DMS53 treated with DMSO at 0.1 percent for 48 hours (cell line): ENCODE data around the gene IP6K3.

Experiments
- DNase-seq: peaks from one replicate; lab custom pipeline; 2025; ENCODE audit not compliant: unreplicated experiment; lab: John Stamatoyannopoulos, UW

The IP6K3 gene

DNA sequence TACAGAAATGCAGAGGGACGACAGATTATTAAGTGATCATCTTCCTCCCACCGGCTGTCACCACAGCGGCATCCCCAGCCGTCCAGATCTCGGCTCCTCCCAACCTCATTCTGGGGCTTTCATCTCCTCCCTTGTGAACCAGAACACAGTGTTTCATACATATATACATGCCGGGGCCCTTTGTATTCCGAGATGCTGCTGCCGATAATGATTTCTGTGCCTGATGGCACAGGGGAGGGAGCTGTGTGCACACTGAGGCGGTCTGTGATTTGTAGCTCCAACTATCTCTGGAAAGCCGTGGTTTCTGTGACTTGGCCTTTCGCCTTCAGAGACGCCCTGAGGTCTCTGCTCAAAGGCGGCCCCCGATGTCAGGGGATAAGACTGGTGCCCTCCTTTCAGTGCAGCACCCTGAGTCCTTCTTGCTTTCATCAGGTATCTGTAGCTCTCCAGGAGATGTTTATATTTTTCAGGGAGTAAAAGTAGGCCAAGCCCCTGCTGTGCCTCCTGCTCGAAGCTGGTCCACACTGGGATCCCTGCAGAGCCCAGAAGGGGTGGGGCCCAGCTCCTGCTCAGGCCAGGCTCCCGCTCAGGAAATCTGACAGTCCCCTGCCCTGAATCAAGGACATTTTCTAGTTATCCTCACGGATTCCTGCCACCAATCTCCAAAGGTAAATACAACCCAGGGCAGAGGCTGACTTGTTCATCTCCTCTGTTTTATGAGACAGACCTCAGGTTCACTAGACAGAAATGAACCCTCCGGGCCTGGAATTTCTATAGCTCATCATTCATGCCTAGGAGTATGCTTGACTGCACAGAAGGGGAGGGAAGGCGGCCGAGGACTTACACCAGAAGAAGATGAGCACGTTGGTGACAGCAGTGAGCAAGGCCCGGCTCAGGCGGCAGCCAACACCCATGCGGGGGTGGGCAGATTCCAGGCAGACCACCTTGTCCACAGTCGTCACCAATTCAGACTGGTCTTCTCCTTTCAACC, 31.0 kb upstream of the IP6K3 start:
- DNase-seq = no peak

GRCh38 chr6:33776764-33777163, 30.1 kb upstream of the IP6K3 start:
- DNase-seq = no peak

DNA sequence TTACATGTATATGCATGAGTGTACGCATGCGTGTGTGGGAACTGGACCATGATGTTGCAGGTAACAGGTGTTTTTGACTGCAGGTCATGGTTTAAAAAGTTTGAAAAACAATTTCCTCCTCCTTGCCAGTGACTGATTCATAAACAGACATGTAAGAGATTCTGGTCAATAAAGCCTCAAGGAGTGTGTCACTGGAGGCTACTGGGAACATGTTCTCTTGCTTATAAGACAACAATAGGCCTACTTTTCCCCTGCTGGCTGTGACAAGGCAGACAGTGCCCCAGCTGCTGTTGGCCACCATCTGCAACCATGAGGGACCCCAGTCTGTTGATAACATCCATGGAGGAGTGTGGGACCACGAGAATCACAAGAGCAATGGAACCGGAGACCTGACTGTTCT, 29.5 kb upstream of the IP6K3 start:
- no peak for DNase-seq

DNA sequence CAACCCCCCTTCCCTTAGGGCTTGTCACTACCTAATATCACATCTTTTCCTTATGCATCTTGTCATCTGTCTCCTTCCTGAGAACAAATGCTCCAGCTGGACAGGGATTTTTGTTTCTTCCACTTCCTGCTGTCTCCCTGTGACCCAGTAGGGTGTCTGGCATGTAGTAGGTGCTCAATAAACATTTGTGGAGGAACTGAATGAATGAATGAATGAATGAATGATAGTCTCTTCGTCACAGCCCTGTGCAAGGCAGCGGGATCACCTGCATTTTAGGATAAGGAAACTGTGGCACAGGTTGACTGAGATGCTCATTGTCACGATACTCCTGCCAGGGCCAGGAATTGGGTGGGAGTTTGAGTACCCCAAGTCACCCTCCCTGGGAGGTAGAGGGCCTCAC, 28.1 kb upstream of the IP6K3 start:
- DNase-seq = no peak

DNA sequence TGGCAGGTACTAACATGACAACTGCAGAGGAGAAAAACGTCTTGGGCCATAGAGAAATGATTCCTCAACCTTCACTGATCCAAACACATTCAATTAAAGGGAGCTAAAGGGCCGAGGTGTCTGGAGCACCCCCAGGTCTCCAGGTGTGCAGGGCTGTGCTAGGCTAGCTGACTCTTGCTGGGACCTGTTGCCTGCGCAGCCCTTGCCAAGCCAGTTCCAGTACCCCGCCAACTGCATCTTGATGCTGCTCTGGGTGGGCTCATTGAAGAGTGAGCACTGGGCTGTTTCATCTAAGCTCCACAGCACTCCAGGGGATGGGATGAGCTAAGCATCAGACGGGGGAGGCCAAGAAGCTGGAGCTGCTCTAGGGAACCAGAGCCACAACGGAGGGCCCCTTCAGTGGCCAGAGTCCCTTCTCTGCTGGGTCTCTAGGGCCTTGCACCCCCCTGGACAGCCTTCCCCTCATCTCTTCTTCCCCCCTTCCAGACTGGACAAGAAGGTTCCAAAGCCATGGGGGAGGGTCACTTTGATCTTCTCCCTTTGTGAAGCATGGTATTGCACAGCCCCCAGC, 26.3 kb upstream of the IP6K3 start:
- no peak for DNase-seq

GRCh38 chr6:33772082-33772830, 25.6 kb upstream of the IP6K3 start:
- DNase-seq = no peak

- DNase-seq = peak; percentile 67
Observed at GRCh38 chr6:33771146-33772081, 24.7 kb upstream of the IP6K3 start.

DNA sequence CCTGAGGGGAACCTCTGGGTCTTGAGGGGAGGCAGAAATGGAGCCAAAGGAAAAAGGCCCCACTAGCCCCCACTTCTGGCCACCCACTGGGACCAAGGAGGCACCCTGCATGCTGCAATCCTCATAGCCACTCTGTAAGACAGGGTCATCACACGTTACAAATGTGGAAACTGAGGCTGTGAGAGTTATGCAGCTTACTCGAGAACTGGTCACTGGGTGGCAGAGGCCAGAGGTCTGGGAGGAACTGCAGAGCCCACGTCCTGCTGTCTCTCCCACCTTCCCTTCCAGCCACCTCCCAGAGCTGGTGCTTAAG, 24.1 kb upstream of the IP6K3 start:
- no peak for DNase-seq

GRCh38 chr6:33770124-33770832, 23.6 kb upstream of the IP6K3 start:
- no peak for DNase-seq

DNA sequence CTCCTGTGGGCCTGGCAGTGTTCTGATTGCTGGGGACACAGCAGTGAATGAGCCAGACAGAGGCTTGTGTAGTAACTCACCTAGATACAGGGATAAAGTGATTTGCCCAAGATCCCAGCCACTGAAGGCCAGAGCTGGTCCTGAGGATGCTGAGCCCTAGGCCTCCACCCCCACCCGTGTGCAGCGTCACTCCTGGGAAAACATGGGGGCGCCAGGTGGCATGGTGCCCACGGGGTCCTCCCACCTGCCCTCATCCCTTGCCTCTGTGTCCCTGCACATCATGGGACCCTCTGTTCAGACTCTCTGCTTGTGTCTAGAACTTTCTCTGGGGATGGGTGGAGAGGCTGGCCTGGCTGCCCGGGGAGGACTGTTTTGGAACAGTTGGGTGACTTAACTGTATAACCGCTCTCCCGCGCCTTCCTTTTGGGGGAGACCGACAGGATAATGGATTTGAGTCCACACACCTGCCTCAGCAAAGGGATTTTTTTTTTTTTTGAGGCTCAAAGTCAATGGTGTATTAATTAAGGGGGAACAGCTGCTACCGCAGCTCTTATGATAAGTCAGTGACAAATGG, 22.6 kb upstream of the IP6K3 start:
- DNase-seq = no peak

DNA sequence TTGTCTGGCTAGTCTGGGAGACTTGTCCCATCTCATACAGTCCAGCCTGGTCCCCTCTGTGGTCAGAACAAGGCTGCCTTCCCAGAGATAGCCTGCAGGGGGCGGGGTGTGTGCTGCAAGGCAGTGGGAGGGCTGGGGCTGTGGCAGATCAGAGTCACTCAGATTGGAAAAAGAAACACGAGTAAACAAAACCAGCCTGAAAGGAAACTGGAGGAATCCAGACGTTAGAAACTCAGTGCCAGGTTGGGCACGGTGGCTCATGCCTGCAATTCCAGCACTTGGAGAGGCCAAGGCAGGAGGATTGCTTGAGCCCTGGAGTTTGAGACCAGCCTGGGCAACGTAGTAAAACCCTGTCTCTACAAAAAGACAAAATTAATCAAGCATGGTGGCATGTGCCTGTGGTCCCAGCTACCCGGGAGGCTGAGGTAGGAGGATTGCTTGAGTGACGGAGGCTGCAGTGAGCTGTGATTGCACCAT, 22.0 kb upstream of the IP6K3 start:
- DNase-seq = peak; percentile 51

- DNase-seq = no peak
Observed at GRCh38 chr6:33766921-33767907, 20.5 kb upstream of the IP6K3 start.

- no peak for DNase-seq
Observed at GRCh38 chr6:33765368-33765767, 18.7 kb upstream of the IP6K3 start.

DNA sequence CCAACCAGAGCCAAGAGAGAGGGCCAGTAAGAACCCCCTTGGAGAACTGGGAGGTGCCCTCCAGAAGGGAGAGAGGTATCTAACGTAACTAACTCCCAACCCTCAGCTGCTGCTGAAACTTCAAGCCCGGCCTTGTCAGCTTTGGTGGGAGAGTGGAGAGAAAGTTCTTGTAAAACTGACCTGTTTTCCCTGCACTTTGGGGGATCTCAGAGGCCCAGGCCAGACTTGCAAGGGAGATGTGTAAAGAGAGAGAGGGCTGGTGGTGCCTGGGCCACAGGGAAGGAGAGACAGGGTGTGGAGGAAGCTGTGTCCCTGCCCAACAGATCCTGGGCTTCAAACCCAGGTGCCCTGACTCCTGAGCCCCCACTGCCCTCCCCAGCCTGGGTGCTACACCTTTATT, 17.3 kb upstream of the IP6K3 start:
- no peak for DNase-seq

DNA sequence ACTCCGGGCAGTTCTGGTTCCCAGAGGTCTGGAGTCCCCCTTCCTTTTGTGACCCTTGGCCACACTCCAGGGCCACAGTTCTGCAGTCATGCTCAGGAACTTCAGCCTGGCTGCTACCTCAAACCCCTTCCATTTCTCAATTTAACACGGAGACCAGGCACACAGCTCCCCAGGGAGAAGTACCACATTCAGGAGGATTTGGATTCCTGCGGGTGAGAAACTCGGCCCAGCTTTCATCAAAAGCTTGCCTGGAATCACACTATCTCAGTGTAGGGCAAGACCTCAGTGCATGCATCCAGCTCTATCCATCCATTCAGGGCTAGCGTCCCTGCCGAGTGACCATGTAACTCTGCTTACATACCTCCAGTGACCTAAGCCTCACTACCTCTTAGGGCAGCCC, 16.8 kb upstream of the IP6K3 start:
- DNase-seq = no peak

GRCh38 chr6:33762713-33763112, 16.0 kb upstream of the IP6K3 start:
- no peak for DNase-seq

- DNase-seq = peak; percentile 74
Observed at GRCh38 chr6:33761922-33762629, 15.4 kb upstream of the IP6K3 start.

DNA sequence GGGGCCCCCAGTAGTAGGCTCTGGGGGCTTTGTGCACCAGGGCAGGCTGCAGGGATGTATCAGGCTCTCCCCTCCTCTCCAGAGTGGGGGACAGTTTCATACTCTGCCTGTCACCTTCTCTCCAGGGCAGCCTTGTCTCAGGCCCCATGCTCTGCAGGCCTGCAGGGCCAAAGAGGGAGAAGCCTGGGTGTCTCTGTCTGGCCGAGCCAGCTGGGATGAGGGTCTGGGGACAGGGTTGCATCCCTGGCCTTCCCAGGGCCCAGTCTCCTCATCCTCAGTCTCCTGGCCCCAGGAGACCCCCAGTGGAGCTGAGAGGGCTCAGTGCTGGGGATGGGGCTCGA, 14.8 kb upstream of the IP6K3 start:
- DNase-seq = no peak
